Calu3 (cell line): ENCODE data around the gene BCR. TPM values are rescaled to one million over a fixed set of nuclear protein-coding genes. Genes with fewer than 3 reads are reported as not detected.

Experiments used
- BruUV-seq: library from RNA; stranded (reverse); fragments of 400-500 nt; replicated peaks from 2 replicates; lab custom pipeline; 2021; lab: Mats Ljungman, UMichigan
- CTCF ChIA-PET: fragments of 300-600 bp; sonication (Branson Sonifier 250); formaldehyde crosslinking; loops from one replicate; lab custom pipeline; 2022; ENCODE audit warnings: antibody characterized with exemption; lab: Charles Lee
- DNase-seq: peaks from one replicate; pipeline ENCODE4 v3.0.0; 2022
- H3K27ac Mint-ChIP-seq: one replicate; pipeline ENCODE4 v1.8.0; 2022; ENCODE audit warnings: mixed read lengths; ENCODE audit not compliant: unreplicated experiment
- H3K27me3 Mint-ChIP-seq: one replicate; pipeline ENCODE4 v1.8.0; 2022; ENCODE audit warnings: mixed read lengths; ENCODE audit not compliant: unreplicated experiment
- H3K36me3 Mint-ChIP-seq: one replicate; pipeline ENCODE4 v1.8.0; 2022; ENCODE audit warnings: mild to moderate bottlenecking, moderate library complexity, mixed read lengths; ENCODE audit not compliant: insufficient read depth, unreplicated experiment
- H3K4me1 Mint-ChIP-seq: one replicate; pipeline ENCODE4 v1.8.0; 2022; ENCODE audit warnings: mild to moderate bottlenecking, low read depth, mixed read lengths; ENCODE audit not compliant: unreplicated experiment
- H3K4me3 Mint-ChIP-seq: one replicate; pipeline ENCODE4 v1.8.0; 2022; ENCODE audit warnings: mild to moderate bottlenecking, low read depth, moderate library complexity, mixed read lengths; ENCODE audit not compliant: unreplicated experiment
- H3K9me3 Mint-ChIP-seq: one replicate; pipeline ENCODE4 v1.8.0; 2022; ENCODE audit warnings: low read depth, mixed read lengths; ENCODE audit not compliant: unreplicated experiment
- CTCF ChIP-seq: fragments of 200-600 bp; IDR thresholded peaks from one replicate; pipeline ENCODE4 v1.8.0; 2022; ENCODE audit warnings: antibody characterized with exemption; ENCODE audit not compliant: unreplicated experiment
- intact Hi-C: fragments of 100-400 bp; cut with micrococcal nuclease; formaldehyde crosslinking; loops from one replicate; pipeline ENCODE4 v1.10.0; 2022; ENCODE audit not compliant: unreplicated experiment
- total RNA-seq: library from RNA; stranded (reverse); gene quantifications from 2 replicates; pipeline ENCODE4 v1.2.3, GENCODE V29; 2022

The BCR gene
- total RNA-seq, 1 experiment from 2014 or later = 83.6 TPM

GRCh38 chr22:23226497-23226850, 46.2 kb downstream of the BCR start:
- CTCF ChIA-PET = interaction anchor here (0.9 to 2.0 kb wide), 3 partner anchors 21 to 55 kb away, joined by 3 to 11 read pairs (median 4); partner anchors contain the start of gene BCR
- no TSS peak for BruUV-seq
- Mint-ChIP-seq H3K36me3 (peaks cover 17% of the 10 kb centered on the region), H3K27me3 (no peaks in the 10 kb centered on the region), H3K9me3 (peaks cover 5% of the 10 kb centered on the region), H3K27ac (peak overlapping the region; percentile 48), H3K4me1 (peaks cover 61% of the 10 kb centered on the region), H3K4me3 (peak overlapping the region; percentile 14)
- TF ChIP-seq CTCF = no peak
- intact Hi-C loops = no loop called here
- no peak for DNase-seq

GRCh38 chr22:23227380-23227779, 47.1 kb downstream of the BCR start:
- Mint-ChIP-seq H3K4me1 (peaks cover 60% of the 10 kb centered on the region), H3K4me3 (no peak overlapping the region), H3K27ac (peak overlapping the region; percentile 48), H3K36me3 (peaks cover 17% of the 10 kb centered on the region), H3K9me3 (peaks cover 5% of the 10 kb centered on the region), H3K27me3 (no peaks in the 10 kb centered on the region)
- no peak for DNase-seq
- BruUV-seq = no TSS peak
- CTCF ChIA-PET = interaction anchor here (0.9 kb wide), 1 partner anchor 21 kb away, joined by 3 read pairs; no protein-coding TSS in a partner anchor
- intact Hi-C loops = no loop called here
- TF ChIP-seq CTCF = no peak

- Mint-ChIP-seq H3K36me3 (peaks cover 17% of the 10 kb centered on the region), H3K27ac (no peak overlapping the region), H3K4me1 (peaks cover 56% of the 10 kb centered on the region), H3K9me3 (peaks cover 5% of the 10 kb centered on the region), H3K4me3 (no peak overlapping the region), H3K27me3 (no peaks in the 10 kb centered on the region)
- CTCF ChIA-PET = no interaction called here
- no TSS peak for BruUV-seq
- intact Hi-C loops = no loop called here
- TF ChIP-seq CTCF = no peak
- no peak for DNase-seq
Observed at GRCh38 chr22:23228503-23228902, 48.2 kb downstream of the BCR start.

GRCh38 chr22:23229646-23230045, 49.3 kb downstream of the BCR start:
- no peaks in the 10 kb centered on the region for H3K27me3 Mint-ChIP-seq
- intact Hi-C loops = no loop called here
- H3K4me1 Mint-ChIP-seq = peaks cover 55% of the 10 kb centered on the region
- peaks cover 17% of the 10 kb centered on the region for H3K36me3 Mint-ChIP-seq
- H3K27ac Mint-ChIP-seq = no peak overlapping the region
- no peak for DNase-seq
- no peak for TF ChIP-seq CTCF
- H3K9me3 Mint-ChIP-seq = peaks cover 5% of the 10 kb centered on the region
- CTCF ChIA-PET = no interaction called here
- H3K4me3 Mint-ChIP-seq = no peak overlapping the region
- BruUV-seq = no TSS peak
